ENCODE measurements around the gene C9. TPM values are rescaled to one million over a fixed set of nuclear protein-coding genes. Genes with fewer than 3 reads are reported as not detected.

The C9 gene
- total RNA-seq, 4 donors from 2014 or later, result 0.38 to 1.3 TPM; not detected in 2

DNA sequence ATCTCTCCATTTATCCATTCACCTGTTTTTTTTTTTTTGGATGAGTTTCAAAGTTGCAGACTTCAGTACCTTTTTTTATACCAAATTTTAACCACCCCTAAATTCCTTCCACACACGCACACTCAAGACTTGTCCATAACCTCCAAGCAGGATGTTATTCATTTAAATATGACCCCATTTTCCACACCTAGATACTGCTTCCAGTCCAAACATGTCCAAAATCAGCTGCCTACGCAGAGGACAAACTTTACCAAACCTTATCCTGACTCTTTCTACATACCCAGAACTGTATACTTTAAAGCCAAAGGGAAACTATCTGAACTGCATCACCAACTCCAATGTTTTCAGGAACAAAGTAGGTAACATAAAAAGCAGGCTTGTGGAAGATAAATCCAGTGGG, 108.9 kb downstream of the C9 start:
- TF ChIP-seq CTCF (IDR thresholded peaks at IDR 0.05; ENCODE audit: low read depth), result no peak

- TF ChIP-seq CTCF (IDR thresholded peaks at IDR 0.05; ENCODE audit: low read depth), result no peak
These were observed 109.6 kb downstream of the C9 start for GRCh38 chr5:39254671-39255070.

DNA sequence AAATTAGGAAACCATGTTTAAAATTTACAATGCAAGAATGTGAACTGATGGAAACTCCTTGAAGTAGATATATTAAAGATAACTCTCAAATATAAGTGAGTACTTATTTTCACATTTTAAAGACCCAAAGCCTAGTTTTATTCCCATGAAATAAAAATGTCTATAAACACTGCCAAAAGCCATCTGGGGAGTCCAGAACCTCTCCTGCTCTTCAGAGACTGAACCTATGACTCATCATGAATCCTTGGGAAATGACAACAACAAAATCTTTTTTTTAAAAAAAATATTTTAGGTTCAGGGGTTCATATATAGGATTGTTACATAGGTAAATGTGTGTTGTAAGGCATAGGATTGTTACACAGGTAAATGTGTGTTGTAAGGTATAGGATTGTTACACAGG, 111.1 kb downstream of the C9 start:
- no peak for TF ChIP-seq CTCF (IDR thresholded peaks at IDR 0.05; ENCODE audit: low read depth)

DNA sequence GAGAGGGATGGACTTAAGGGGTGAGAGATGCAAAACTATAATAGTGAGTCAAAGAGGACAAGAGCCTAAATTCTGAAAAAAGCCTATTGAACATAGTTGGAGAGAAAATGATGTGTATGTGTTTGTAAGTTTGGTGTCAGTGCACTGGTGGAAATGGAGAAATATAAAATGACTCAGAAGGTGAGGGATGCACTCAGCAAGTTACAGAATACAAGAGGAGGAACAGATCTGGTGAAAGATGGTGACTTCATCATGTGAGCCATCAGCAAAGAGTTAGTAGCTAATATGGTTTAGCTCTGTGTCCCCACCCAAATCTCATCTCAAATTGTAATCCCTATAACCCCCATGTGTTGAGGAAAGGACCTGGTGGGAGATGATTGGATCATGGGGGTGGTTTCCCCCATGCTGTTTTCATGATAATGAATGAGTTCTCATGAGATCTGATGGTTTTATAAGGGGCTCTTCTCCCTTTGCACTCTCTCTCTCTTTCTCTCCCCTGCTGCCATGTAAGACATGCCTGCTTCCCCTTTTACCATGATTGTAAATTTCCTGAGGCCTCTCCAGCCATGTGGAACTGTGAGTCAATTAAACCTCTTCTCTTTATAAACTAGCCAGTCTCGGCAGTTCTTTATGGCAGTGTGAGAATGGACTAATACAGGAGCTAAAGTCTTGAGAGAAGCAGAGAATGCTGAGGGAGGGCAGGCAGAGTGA, 114.6 kb downstream of the C9 start:
- no peak for TF ChIP-seq CTCF (IDR thresholded peaks at IDR 0.05; ENCODE audit: low read depth)

DNA sequence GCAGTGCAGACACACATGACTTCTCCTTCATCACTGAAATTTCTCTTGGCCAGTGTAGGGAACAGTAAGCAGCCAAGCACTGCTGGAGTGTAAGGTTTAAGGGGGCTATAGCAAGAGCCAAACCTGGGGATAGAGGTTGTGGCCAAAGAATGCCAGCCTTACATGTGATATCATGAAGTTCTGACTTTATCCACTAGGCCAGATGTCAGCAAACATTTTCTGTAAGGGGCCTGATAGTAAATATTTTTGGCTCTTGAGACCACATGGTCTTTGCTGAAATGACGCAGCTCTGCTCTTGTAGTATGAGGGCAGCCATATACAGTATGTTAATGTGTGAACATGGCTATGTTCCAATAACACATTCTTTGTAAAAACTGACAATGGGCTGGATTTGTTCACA, 115.2 kb downstream of the C9 start:
- no peak for TF ChIP-seq CTCF (IDR thresholded peaks at IDR 0.05; ENCODE audit: low read depth)

GRCh38 chr5:39240750-39241149, 123.5 kb downstream of the C9 start:
- no peak for TF ChIP-seq CTCF (IDR thresholded peaks at IDR 0.05; ENCODE audit: low read depth)

- no peak for TF ChIP-seq CTCF (IDR thresholded peaks at IDR 0.05; ENCODE audit: low read depth)
These were observed 125.8 kb downstream of the C9 start for GRCh38 chr5:39238366-39239105.
